Mesendoderm (in vitro differentiated cells): Measurements from ENCODE around the gene TRIM74.
"Not testable (repeated sequence)": the region's sequence is repeated elsewhere in the genome, so short reads cannot be mapped to it uniquely, and the experiment has no call there.

Experiments
- DNase-seq: peaks from one replicate; pipeline ENCODE4 v3.0.0; 2013
- H2AK5ac ChIP-seq: 2 replicates; pipeline ENCODE4 v1.6.1; 2013; ENCODE audit warnings: low read length, inconsistent platforms
- H2BK120ac ChIP-seq: 2 replicates; pipeline ENCODE4 v1.6.1; 2013; ENCODE audit warnings: low read depth, mild to moderate bottlenecking, low read length, moderate library complexity, mixed read lengths
- H2BK15ac ChIP-seq: replicated peaks from 2 replicates; pipeline ENCODE4 v1.6.1; 2013; ENCODE audit warnings: low read depth, mild to moderate bottlenecking, moderate library complexity
- H2BK5ac ChIP-seq: 2 replicates; pipeline ENCODE4 v1.6.1; 2013; ENCODE audit warnings: low read length, inconsistent platforms
- H3K18ac ChIP-seq: 2 replicates; pipeline ENCODE4 v1.6.1; 2013; ENCODE audit warnings: mild to moderate bottlenecking, low read length, mixed read lengths
- H3K23ac ChIP-seq: one replicate; pipeline ENCODE4 v1.6.1; 2013; ENCODE audit warnings: low read length
- H3K27ac ChIP-seq: 2 replicates; pipeline ENCODE4 v1.5.1; 2013; ENCODE audit warnings: low read depth, mild to moderate bottlenecking, inconsistent platforms, low read length, moderate library complexity
- H3K27me3 ChIP-seq: 2 replicates; pipeline ENCODE4 v1.6.1; 2013; ENCODE audit warnings: low read length, control low read depth, mild to moderate bottlenecking, inconsistent platforms; ENCODE audit not compliant: insufficient read depth, poor library complexity
- H3K36me3 ChIP-seq: 2 replicates; pipeline ENCODE4 v1.6.1; 2013; ENCODE audit warnings: low read length, inconsistent platforms; ENCODE audit not compliant: control insufficient read depth, insufficient read depth
- H3K4ac ChIP-seq: one replicate; pipeline ENCODE4 v1.6.1; 2013; ENCODE audit warnings: low read depth, mild to moderate bottlenecking, low read length, moderate library complexity
- H3K4me1 ChIP-seq: 2 replicates; pipeline ENCODE4 v1.6.1; 2013; ENCODE audit warnings: low read depth, low read length, inconsistent platforms; ENCODE audit not compliant: control insufficient read depth
- H3K4me2 ChIP-seq: 2 replicates; pipeline ENCODE4 v1.6.1; 2013; ENCODE audit warnings: low read length
- H3K4me3 ChIP-seq: 2 replicates; pipeline ENCODE4 v1.5.1; 2013; ENCODE audit warnings: mild to moderate bottlenecking, low read length
- H3K56ac ChIP-seq: one replicate; pipeline ENCODE4 v1.6.1; 2013; ENCODE audit warnings: low read length
- H3K79me1 ChIP-seq: 2 replicates; pipeline ENCODE4 v1.6.1; 2013; ENCODE audit warnings: low read length, inconsistent platforms
- H3K79me2 ChIP-seq: 2 replicates; pipeline ENCODE4 v1.6.1; 2013; ENCODE audit warnings: mild to moderate bottlenecking, low read length; ENCODE audit not compliant: control insufficient read depth, insufficient read depth
- H3K9ac ChIP-seq: 2 replicates; pipeline ENCODE4 v1.6.1; 2013; ENCODE audit warnings: low read length, inconsistent platforms
- H4K5ac ChIP-seq: one replicate; pipeline ENCODE4 v1.6.1; 2013; ENCODE audit warnings: low read length
- H4K8ac ChIP-seq: one replicate; pipeline ENCODE4 v1.6.1; 2013; ENCODE audit warnings: low read depth, mild to moderate bottlenecking, control low read depth, low read length, moderate library complexity
- WGBS: extraction: QIAGEN DNeasy Blood & Tissue Kit; methylation state at CpG from one replicate; pipeline ENCODE4 v1.1.7; 2013; ENCODE audit warnings: low lambda C conversion rate, missing lambda C conversion rate; ENCODE audit not compliant: insufficient coverage; ENCODE audit errors: extremely low coverage; 5-methylcytosine and 5-hydroxymethylcytosine counted together

TRIM74 gene

DNA sequence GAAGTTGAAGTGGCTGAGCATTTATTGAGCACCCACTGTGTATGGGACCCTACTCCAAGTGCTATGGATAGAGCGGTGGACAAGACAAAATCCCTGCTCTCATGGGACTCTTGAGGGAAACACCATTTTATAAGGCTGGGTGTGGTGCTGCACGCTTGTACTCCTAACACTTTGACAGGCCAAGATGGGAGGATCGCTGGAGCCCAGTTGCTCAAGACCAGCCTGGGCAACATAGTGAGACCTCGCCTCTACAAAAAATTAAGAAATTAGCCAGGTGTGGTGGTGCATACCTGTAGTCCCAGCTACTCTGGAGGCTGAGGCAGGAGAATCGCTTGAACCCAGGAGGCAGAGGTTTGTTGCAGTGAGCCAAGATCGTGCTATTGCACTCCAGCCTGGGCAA lies 41.5 kb downstream of the TRIM74 start:
- not testable (repeated sequence) for H4K5ac ChIP-seq, H3K18ac ChIP-seq, H3K4ac ChIP-seq, H2BK5ac ChIP-seq, H3K79me1 ChIP-seq, H3K56ac ChIP-seq, H3K79me2 ChIP-seq, H3K36me3 ChIP-seq, H3K27ac ChIP-seq, H3K4me3 ChIP-seq, H3K27me3 ChIP-seq, H3K9ac ChIP-seq, H4K8ac ChIP-seq, H3K4me2 ChIP-seq, H2BK15ac ChIP-seq, H2BK120ac ChIP-seq, H2AK5ac ChIP-seq, DNase-seq, H3K23ac ChIP-seq, H3K4me1 ChIP-seq
- WGBS, result no CpG with 5 or more reads among the region's 6 CpGs

GRCh38 chr7:72925546-72926120 lies 43.6 kb downstream of the TRIM74 start:
- Histone ChIP-seq H3K23ac (peak overlapping the region; percentile 66), H3K4me1 (no peaks in the 10 kb centered on the region), H3K4me2 (peak overlapping the region; percentile 88), H3K79me1 (peaks cover 7% of the 10 kb centered on the region), H4K8ac (no peak overlapping the region), H3K56ac (peak overlapping the region; percentile 87), H3K9ac (peak overlapping the region; percentile 86), H2AK5ac (no peak overlapping the region), H3K36me3 (peaks cover 2% of the 10 kb centered on the region), H3K27me3 (no peaks in the 10 kb centered on the region), H2BK15ac (no peak overlapping the region), H2BK120ac (no peak overlapping the region), H4K5ac (no peak overlapping the region), H2BK5ac (no peak overlapping the region), H3K79me2 (peaks cover 6% of the 10 kb centered on the region), H3K27ac (peak overlapping the region; percentile 12), H3K4me3 (peak overlapping the region; percentile 67), H3K4ac (no peak overlapping the region), H3K18ac (no peak overlapping the region)
- peak; percentile 7 for DNase-seq
- WGBS, result no CpG with 5 or more reads among the region's 35 CpGs

DNA sequence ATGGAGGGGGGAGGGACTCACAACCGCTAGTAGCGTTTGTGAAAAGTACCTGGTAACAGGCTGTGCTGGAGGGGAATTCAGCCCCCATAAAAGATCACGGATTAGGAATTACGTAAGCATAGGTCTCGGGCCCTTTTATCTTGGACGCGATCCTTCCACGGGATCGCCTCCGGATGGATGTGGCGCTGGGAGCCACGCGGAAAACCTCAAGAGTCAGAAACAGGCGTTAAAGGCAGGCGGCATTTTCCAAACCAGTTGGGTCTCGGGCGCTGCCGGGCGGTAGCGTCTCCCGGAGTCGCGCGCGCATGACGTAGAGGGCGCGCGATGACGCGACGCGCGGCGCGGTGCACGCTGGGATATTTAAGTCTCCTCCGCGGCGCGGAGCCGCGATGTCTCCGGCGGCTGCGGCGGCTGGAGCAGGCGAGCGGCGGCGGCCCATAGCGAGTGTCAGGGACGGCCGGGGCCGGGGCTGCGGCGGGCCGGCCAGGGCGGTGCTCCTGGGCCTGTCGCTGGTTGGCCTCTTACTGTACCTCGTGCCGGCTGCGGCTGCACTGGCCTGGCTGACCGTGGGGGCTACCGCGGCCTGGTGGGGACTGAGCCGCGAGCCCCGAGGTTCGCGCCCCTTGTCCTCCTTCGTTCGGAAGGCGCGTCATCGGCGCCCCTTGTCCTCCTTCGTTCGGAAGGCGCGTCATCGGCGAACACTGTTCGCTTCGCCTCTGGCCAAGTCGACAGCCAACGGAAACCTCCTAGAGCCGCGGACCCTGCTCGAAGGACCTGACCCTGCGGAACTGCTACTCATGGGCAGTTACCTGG lies 44.3 kb downstream of the TRIM74 start, which contains the start of gene POM121:
TSS of gene POM121 (plus strand) at position 363 of the 813 bp plus-strand sequence. CDS start at position 390, 27 bp downstream.
- H3K27ac ChIP-seq, result peak within 1 kb of the TSS; percentile 71
- no peak within 1 kb of the TSS for H4K8ac ChIP-seq
- no peaks in the 10 kb centered on the region for H3K36me3 ChIP-seq
- H3K9ac ChIP-seq, result peak within 1 kb of the TSS; percentile 99
- no peak within 1 kb of the TSS for H2BK120ac ChIP-seq
- no peak within 1 kb of the TSS for H2AK5ac ChIP-seq
- H2BK15ac ChIP-seq, result no peak within 1 kb of the TSS
- peak within 1 kb of the TSS; percentile 98 for H3K4me3 ChIP-seq
- peak within 1 kb of the TSS; percentile 65 for H2BK5ac ChIP-seq
- no CpG with 5 or more reads among the region's 91 CpGs for WGBS
- H3K79me1 ChIP-seq, result peaks cover 7% of the 10 kb centered on the region
- H3K56ac ChIP-seq, result peak within 1 kb of the TSS; percentile 98
- H3K18ac ChIP-seq, result peak within 1 kb of the TSS; percentile 93
- peak; percentile 93 for DNase-seq
- H4K5ac ChIP-seq, result peak within 1 kb of the TSS; percentile 84
- no peaks in the 10 kb centered on the region for H3K4me1 ChIP-seq
- peaks cover 6% of the 10 kb centered on the region for H3K79me2 ChIP-seq
- H3K4ac ChIP-seq, result no peak within 1 kb of the TSS
- H3K4me2 ChIP-seq, result peak within 1 kb of the TSS; percentile 88
- H3K27me3 ChIP-seq, result no peaks in the 10 kb centered on the region
- H3K23ac ChIP-seq, result peak within 1 kb of the TSS; percentile 66

GRCh38 chr7:72924386-72924732 lies 44.9 kb downstream of the TRIM74 start:
- Histone ChIP-seq H2AK5ac (no peak overlapping the region), H3K4me3 (peak overlapping the region; percentile 98), H2BK5ac (no peak overlapping the region), H2BK15ac (no peak overlapping the region), H3K56ac (peak overlapping the region; percentile 98), H3K27ac (no peak overlapping the region), H3K79me1 (peaks cover 7% of the 10 kb centered on the region), H3K23ac (no peak overlapping the region), H3K18ac (peak overlapping the region; percentile 93), H4K8ac (no peak overlapping the region), H3K27me3 (no peaks in the 10 kb centered on the region), H3K79me2 (peaks cover 6% of the 10 kb centered on the region), H3K4me1 (no peaks in the 10 kb centered on the region), H3K36me3 (no peaks in the 10 kb centered on the region), H3K4me2 (peak overlapping the region; percentile 72), H3K9ac (peak overlapping the region; percentile 99), H4K5ac (no peak overlapping the region), H3K4ac (no peak overlapping the region), H2BK120ac (no peak overlapping the region)
- no CpG with 5 or more reads among the region's 5 CpGs for WGBS
- DNase-seq, result no peak

DNA sequence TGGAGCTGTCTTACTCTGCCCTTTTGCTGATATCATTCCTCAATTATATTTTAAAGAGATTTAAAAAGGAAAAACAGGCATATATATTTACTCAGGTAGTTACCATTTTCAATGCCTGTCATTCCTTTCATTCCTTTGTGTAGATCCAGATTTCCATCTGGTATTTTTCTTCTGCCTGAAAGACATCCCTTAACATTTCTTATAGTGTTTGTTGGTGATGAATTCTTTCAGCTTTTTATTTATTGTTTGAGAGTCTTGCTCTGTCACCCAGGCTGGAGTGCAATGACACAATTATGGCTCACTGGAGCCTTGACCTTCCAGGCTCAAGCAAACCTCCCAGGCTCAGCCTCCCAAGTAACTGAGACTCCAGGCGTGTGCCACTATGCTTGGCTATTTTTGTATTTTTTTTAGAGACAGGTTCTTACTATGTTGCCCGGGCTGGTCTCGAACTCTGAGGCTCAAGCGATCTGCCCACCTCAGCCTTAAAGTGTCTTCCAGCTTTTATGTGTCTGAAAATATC lies 50.0 kb downstream of the TRIM74 start:
- Histone ChIP-seq H4K8ac (no peak overlapping the region), H3K79me2 (no peaks in the 10 kb centered on the region), H3K4me2 (no peak overlapping the region), H3K4me3 (no peak overlapping the region), H3K27me3 (no peaks in the 10 kb centered on the region), H3K18ac (no peak overlapping the region), H2AK5ac (no peak overlapping the region), H3K36me3 (no peaks in the 10 kb centered on the region), H3K56ac (no peak overlapping the region), H3K4ac (no peak overlapping the region), H3K79me1 (no peaks in the 10 kb centered on the region), H3K9ac (no peak overlapping the region), H2BK15ac (no peak overlapping the region), H3K27ac (no peak overlapping the region), H3K4me1 (no peaks in the 10 kb centered on the region), H2BK5ac (no peak overlapping the region), H3K23ac (no peak overlapping the region), H2BK120ac (no peak overlapping the region), H4K5ac (no peak overlapping the region)
- no CpG with 5 or more reads among the region's 4 CpGs for WGBS
- DNase-seq, result no peak
